ENCODE data around the gene ROR2. TPM values are rescaled to one million over a fixed set of nuclear protein-coding genes. Genes with fewer than 3 reads are reported as not detected.
"Not testable (repeated sequence)": the region's sequence is repeated elsewhere in the genome, so short reads cannot be mapped to it uniquely, and the experiment has no call there.

Gene ROR2
- total RNA-seq, 4 donors from 2014 or later: 4.2 to 23.2 (median 11.2) TPM

DNA sequence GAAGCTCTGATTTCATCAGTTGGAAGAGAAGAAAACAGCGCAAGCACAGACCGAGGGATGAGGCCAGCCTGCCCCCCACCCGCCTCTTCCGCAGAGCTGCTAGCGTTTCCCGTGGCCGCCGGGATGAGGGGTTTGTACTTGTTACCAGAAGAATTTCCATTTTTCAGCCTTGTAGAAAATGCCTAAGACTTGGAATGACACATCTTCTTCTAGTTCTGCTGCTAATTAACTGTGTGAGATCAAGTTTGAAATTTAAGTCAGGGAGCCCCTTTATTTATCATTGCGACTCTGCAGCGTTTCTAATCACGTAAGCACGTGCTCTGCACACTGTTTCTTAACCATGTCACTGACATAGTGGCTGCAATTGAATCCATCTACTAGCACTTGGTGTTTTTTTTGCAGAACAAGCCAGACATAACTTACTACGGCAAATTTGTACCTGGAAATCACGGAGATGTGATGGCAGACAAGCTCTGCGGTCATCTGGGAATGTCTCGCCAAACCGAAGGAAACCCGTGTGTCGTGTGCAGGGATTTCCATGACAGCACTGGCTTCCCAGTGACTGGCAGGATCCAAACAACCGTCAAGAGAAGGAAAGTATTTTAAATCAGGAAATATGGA, 41.8 kb upstream of the ROR2 start:
- Histone ChIP-seq H3K9me3 (no peaks in the 10 kb centered on the region), H3K4me1 (peaks cover 0 to 16% (median 0%) of the 10 kb centered on the region in 4 donors), H3K36me3 (no peaks in the 10 kb centered on the region), H3K27ac (no peak overlapping the region), H3K27me3 (no peaks in the 10 kb centered on the region), H3K4me3 (no peak overlapping the region)
- no peak for DNase-seq
- intact Hi-C loops (cut with DNase I; ENCODE audit: low total_unique reads) (no loop called here), in situ Hi-C loops (cut with MboI; ENCODE audit: low pct_ligation_motif_present in 1 of 4, low pct_unique_long_range_greater_than_20kb in 1 of 4, low sequenced_read_pairs in 3 of 4) (no loop called here)
- TF ChIP-seq, protein P1, sequence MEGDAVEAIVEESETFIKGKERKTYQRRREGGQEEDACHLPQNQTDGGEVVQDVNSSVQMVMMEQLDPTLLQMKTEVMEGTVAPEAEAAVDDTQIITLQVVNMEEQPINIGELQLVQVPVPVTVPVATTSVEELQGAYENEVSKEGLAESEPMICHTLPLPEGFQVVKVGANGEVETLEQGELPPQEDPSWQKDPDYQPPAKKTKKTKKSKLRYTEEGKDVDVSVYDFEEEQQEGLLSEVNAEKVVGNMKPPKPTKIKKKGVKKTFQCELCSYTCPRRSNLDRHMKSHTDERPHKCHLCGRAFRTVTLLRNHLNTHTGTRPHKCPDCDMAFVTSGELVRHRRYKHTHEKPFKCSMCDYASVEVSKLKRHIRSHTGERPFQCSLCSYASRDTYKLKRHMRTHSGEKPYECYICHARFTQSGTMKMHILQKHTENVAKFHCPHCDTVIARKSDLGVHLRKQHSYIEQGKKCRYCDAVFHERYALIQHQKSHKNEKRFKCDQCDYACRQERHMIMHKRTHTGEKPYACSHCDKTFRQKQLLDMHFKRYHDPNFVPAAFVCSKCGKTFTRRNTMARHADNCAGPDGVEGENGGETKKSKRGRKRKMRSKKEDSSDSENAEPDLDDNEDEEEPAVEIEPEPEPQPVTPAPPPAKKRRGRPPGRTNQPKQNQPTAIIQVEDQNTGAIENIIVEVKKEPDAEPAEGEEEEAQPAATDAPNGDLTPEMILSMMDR (IDR thresholded peaks at IDR 0.05): no peak
- no peak for TF ChIP-seq POLR2A (IDR thresholded peaks at IDR 0.05)
- no peak for TF ChIP-seq POLR2AphosphoS5 (IDR thresholded peaks at IDR 0.05)
- TF ChIP-seq EP300 (IDR thresholded peaks at IDR 0.05; ENCODE audit: low read depth): no peak
- 85% methylated on average over 20 of the region's 20 CpGs; no CpG with 5 or more reads in 1 of the 2 donors for WGBS, 2 donors (ENCODE audit: low coverage in 1 of 2)

DNA sequence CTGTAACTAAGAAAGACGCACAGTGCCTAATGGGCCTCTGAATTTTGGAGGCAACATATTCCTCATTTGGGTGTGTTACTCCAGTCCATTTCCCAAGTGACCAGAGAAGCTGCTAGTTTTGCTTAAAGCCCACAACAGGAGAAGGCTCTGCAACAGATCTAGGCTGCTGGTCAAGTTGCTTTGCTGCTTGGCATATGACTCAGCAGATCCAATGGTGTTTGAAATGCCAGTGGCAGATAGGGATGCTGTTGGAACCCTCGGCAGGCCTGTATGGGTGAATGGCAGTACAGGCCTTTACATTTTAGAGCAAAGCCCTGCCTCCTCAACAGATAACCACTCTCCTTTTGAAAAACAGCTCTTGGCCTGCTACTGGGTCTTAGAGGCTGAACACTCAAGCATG, 36.2 kb upstream of the ROR2 start:
- DNase-seq: no peak
- Histone ChIP-seq H3K27me3 (no peaks in the 10 kb centered on the region), H3K36me3 (no peaks in the 10 kb centered on the region), H3K27ac (no peak overlapping the region), H3K4me3 (no peak overlapping the region), H3K4me1 (no peaks in the 10 kb centered on the region), H3K9me3 (no peaks in the 10 kb centered on the region)
- TF ChIP-seq, protein P1 (IDR thresholded peaks at IDR 0.05): no peak
- TF ChIP-seq EP300 (IDR thresholded peaks at IDR 0.05; ENCODE audit: low read depth) (no peak), POLR2A (IDR thresholded peaks at IDR 0.05) (no peak), POLR2AphosphoS5 (IDR thresholded peaks at IDR 0.05) (no peak)
- intact Hi-C loops (cut with DNase I; ENCODE audit: low total_unique reads): no loop called here
- in situ Hi-C loops (cut with MboI; ENCODE audit: low pct_ligation_motif_present in 1 of 4, low pct_unique_long_range_greater_than_20kb in 1 of 4, low sequenced_read_pairs in 3 of 4): no loop called here
- 93 to 100% methylated on average over 1 to 2 of the region's 2 CpGs for WGBS, 2 donors (ENCODE audit: low coverage in 1 of 2)

DNA sequence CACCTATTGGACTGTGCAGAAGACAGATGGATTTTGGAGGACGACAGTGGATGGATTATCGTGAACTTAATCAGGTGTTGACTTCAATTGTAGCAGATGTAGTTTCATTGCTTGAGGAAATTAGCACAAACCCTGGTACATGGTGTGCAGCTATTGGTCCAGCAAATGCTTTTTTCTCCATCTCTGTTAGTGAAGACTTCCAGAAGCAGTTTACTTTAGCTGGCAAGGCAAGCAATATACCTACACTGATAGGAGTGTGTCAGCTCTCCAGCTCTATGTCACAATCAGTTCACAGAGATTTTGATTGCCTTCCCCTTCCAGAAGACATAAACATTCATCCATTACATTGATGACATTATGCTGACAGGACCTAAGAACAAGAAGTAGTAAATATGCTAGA, 35.7 kb upstream of the ROR2 start:
- Histone ChIP-seq H3K4me3 (no peak overlapping the region), H3K27me3 (no peaks in the 10 kb centered on the region), H3K27ac (no peak overlapping the region), H3K9me3 (no peaks in the 10 kb centered on the region), H3K36me3 (no peaks in the 10 kb centered on the region), H3K4me1 (no peaks in the 10 kb centered on the region)
- WGBS, 2 donors (ENCODE audit: low coverage in 1 of 2): 82 to 89% methylated on average over 2 of the region's 2 CpGs
- intact Hi-C loops (cut with DNase I; ENCODE audit: low total_unique reads): no loop called here
- in situ Hi-C loops (cut with MboI; ENCODE audit: low pct_ligation_motif_present in 1 of 4, low pct_unique_long_range_greater_than_20kb in 1 of 4, low sequenced_read_pairs in 3 of 4): no loop called here
- TF ChIP-seq POLR2A (IDR thresholded peaks at IDR 0.05): no peak
- TF ChIP-seq, protein P1 (IDR thresholded peaks at IDR 0.05): no peak
- no peak for TF ChIP-seq POLR2AphosphoS5 (IDR thresholded peaks at IDR 0.05)
- no peak for TF ChIP-seq EP300 (IDR thresholded peaks at IDR 0.05; ENCODE audit: low read depth)
- DNase-seq: no peak

DNA sequence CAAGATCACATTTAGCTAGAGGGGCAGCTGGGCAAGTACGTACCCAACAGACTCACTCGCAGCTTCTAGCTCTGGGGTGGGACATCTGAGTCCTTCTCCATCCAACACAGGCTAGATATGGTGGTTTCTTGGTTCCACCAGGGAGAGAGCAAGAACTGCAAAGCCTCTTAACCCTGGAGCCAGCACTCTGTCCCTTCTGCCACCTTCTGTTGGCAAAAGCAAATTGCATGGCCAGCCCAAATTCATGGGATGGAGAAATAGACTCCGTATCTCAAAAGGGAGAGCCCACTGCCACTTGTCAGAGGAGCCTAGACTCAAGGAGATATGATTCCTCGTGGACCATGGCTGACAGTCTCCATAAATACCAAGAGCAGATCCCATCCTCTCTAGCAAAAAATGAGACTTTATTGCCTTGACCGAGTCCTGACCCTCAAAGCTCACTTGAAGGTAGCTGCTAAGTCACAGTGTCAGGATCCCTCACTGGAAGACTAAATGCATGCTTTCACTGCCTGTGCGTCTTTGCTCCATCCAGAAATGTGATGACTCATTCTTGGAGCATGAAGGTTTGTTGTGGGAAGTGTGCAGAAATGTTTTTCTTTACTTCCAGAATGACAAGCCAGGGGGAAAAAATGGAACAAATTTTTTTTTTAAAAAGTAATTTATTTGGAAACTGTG, 28.8 kb upstream of the ROR2 start:
- no peak for TF ChIP-seq POLR2A (IDR thresholded peaks at IDR 0.05)
- TF ChIP-seq, protein P1 (IDR thresholded peaks at IDR 0.05): peak in 2 of 5 experiments; percentile 21 to 28
- TF ChIP-seq POLR2AphosphoS5 (IDR thresholded peaks at IDR 0.05): no peak
- TF ChIP-seq EP300 (IDR thresholded peaks at IDR 0.05; ENCODE audit: low read depth): no peak
- no peak for DNase-seq
- H3K9me3 ChIP-seq: no peaks in the 10 kb centered on the region
- intact Hi-C loops (cut with DNase I; ENCODE audit: low total_unique reads) (no loop called here), in situ Hi-C loops (cut with MboI; ENCODE audit: low pct_ligation_motif_present in 1 of 4, low pct_unique_long_range_greater_than_20kb in 1 of 4, low sequenced_read_pairs in 3 of 4) (no loop called here)
- WGBS, 2 donors (ENCODE audit: low coverage in 1 of 2): 17 to 63% methylated on average over 1 to 6 of the region's 6 CpGs
- no peaks in the 10 kb centered on the region for H3K27me3 ChIP-seq
- H3K36me3 ChIP-seq: no peaks in the 10 kb centered on the region
- H3K4me1 ChIP-seq: no peaks in the 10 kb centered on the region
- H3K4me3 ChIP-seq: no peak overlapping the region
- H3K27ac ChIP-seq: no peak overlapping the region

DNA sequence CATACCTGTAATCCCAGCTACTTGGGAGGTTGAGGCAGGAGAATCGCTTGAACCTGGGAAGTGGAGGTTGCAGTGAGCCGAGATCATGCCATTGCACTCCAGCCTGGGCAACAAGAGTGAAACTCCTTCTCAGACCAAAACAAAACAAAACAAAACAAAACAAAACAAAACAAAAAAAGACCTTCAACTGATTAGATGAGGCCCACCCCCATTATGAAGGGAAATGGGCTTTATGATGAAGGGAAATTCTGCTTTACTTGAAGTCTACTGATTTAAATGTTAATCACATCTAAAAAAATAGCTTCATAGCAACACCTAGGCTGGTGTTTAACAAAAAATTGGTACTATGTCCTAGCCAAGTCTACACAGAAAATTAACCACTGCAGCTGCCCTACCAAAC, 25.2 kb upstream of the ROR2 start:
- H3K36me3 ChIP-seq; H3K4me1 ChIP-seq; in situ Hi-C loops (cut with MboI; ENCODE audit: low pct_ligation_motif_present in 1 of 4, low pct_unique_long_range_greater_than_20kb in 1 of 4, low sequenced_read_pairs in 3 of 4); H3K27ac ChIP-seq; DNase-seq; intact Hi-C loops (cut with DNase I; ENCODE audit: low total_unique reads); H3K27me3 ChIP-seq; H3K4me3 ChIP-seq; H3K9me3 ChIP-seq: not testable (repeated sequence)
- 89 to 100% methylated on average over 2 of the region's 2 CpGs for WGBS, 2 donors (ENCODE audit: low coverage in 1 of 2)
